Gastrocnemius medialis (tissue), 4 donors: Measurements from ENCODE around the gene GSG1L. TPM values are rescaled to one million over a fixed set of nuclear protein-coding genes. Genes with fewer than 3 reads are reported as not detected.

Experiments used
- ATAC-seq, 2 donors: fragments of 150-250 bp; one replicate each; pipeline ENCODE4 v1.9.1; 2016
- DNase-seq, 2 donors: peaks; one replicate each; pipeline ENCODE4 v3.0.0-alpha.2; 2019
- H3K27ac ChIP-seq, 4 donors: fragments of 200-600 bp; sonication (generic); 1 replicate in 1 of 4; 2 replicates in 3 of 4; pipeline ENCODE4 v1.5.1; 2016 to 2018; ENCODE audit warnings: mild to moderate bottlenecking in 2 of 4, moderate library complexity in 1 of 4
- H3K27me3 ChIP-seq, 3 donors: fragments of 200-600 bp; sonication (generic) in 2 of 3; 1 replicate in 1 of 3; 2 replicates in 2 of 3; pipeline versions ENCODE4 v1.5.1 to v1.6.0; 2016 to 2019; ENCODE audit warnings: mild to moderate bottlenecking in 1 of 3, moderate library complexity in 1 of 3
- H3K36me3 ChIP-seq, 2 donors: fragments of 200-600 bp; sonication (generic) in 1 of 2; one replicate each; pipeline ENCODE4 v1.5.1; 2017 to 2018
- H3K4me1 ChIP-seq, 2 donors: fragments of 200-600 bp; sonication (generic) in 1 of 2; one replicate each; pipeline ENCODE4 v1.5.1; 2016 to 2017; ENCODE audit warnings: mild to moderate bottlenecking in 2 of 2
- H3K4me3 ChIP-seq, 4 donors: fragments of 200-600 bp; sonication (generic) in 3 of 4; 1 replicate in 1 of 4; 2 replicates in 3 of 4; pipeline ENCODE4 v1.5.1; 2016 to 2019; ENCODE audit warnings: mild to moderate bottlenecking in 2 of 4
- H3K9me3 ChIP-seq, 3 donors: fragments of 200-600 bp; sonication (generic) in 2 of 3; 1 replicate in 1 of 3; 2 replicates in 2 of 3; pipeline ENCODE4 v1.5.1; 2016 to 2019
- POLR2A ChIP-seq, 2 donors: fragments of 450-650 bp; IDR thresholded peaks; one replicate each; pipeline ENCODE4 v1.6.1; 2017; ENCODE audit warnings: antibody characterized with exemption in 2 of 2, mild to moderate bottlenecking in 2 of 2, moderate library complexity in 2 of 2
- in situ Hi-C, 4 donors: fragments of 200-750 bp; cut with MboI; loops; one replicate each; pipeline versions ENCODE4 v1.15.0 to v1.8.0; 2017; ENCODE audit warnings: low sequenced_read_pairs in 4 of 4
- intact Hi-C: fragments of 100-400 bp; cut with DNase I; formaldehyde crosslinking; loops from one replicate; pipeline ENCODE4 v1.15.1; 2023; ENCODE audit warnings: low total_unique reads
- total RNA-seq, 4 donors: library from RNA; depleted of rRNA; stranded (reverse); fragments of >200 nt; gene quantifications; one replicate each; pipeline versions ENCODE4 v1.1.0 to v1.2.3, GENCODE V29; 2016
- TF ChIP-seq, protein P1 (sequence below), 5 experiments: fragments of 450-650 bp in 3 of 5; fragments of 200-600 bp in 2 of 5; sonication (generic) in 2 of 5; IDR thresholded peaks in 4 of 5; conservative IDR thresholded peaks in 1 of 5; 1 replicate in 4 of 5; 2 replicates in 1 of 5; pipeline ENCODE4 v1.5.1; 2016 to 2019; ENCODE audit warnings: antibody characterized with exemption in 5 of 5, mild to moderate bottlenecking in 3 of 5, moderate library complexity in 3 of 5

Gene GSG1L
- total RNA-seq, 4 donors from 2014 or later = not detected

DNA sequence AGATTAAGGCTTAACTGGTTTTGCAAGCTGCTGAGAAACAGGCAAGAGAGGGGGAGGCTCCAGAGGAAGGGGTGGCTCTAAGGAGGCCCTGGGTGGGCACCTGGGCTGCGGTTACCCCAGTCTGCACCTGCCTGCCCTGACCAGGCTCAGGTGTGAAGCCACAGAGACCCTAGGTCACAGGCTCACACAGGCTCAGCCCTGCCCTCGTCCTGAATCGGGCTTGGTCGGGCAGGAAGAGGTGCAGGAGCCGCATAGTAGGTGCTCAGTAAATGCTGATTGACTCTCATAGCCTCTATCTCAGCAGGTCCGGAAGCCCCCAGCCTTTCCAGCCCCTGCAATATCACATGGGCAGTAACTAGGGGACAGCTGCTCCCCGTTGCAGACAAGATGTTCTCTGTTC is 203.4 kb downstream of the GSG1L start:
- no peak for DNase-seq
- no peak for TF ChIP-seq POLR2A (IDR thresholded peaks at IDR 0.05)
- TF ChIP-seq, protein P1, sequence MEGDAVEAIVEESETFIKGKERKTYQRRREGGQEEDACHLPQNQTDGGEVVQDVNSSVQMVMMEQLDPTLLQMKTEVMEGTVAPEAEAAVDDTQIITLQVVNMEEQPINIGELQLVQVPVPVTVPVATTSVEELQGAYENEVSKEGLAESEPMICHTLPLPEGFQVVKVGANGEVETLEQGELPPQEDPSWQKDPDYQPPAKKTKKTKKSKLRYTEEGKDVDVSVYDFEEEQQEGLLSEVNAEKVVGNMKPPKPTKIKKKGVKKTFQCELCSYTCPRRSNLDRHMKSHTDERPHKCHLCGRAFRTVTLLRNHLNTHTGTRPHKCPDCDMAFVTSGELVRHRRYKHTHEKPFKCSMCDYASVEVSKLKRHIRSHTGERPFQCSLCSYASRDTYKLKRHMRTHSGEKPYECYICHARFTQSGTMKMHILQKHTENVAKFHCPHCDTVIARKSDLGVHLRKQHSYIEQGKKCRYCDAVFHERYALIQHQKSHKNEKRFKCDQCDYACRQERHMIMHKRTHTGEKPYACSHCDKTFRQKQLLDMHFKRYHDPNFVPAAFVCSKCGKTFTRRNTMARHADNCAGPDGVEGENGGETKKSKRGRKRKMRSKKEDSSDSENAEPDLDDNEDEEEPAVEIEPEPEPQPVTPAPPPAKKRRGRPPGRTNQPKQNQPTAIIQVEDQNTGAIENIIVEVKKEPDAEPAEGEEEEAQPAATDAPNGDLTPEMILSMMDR (IDR thresholded peaks at IDR 0.05 in 4 of 5, conservative IDR thresholded peaks at IDR 0.05 in 1 of 5) = no peak
- ATAC-seq = no peak
- Histone ChIP-seq H3K4me3 (no peak overlapping the region), H3K9me3 (peaks cover 0 to 15% (median 0%) of the 10 kb centered on the region in 3 donors), H3K36me3 (no peaks in the 10 kb centered on the region), H3K4me1 (no peaks in the 10 kb centered on the region), H3K27me3 (no peaks in the 10 kb centered on the region), H3K27ac (no peak overlapping the region)
- intact Hi-C loops = no loop called here
- in situ Hi-C loops = no loop called here

DNA sequence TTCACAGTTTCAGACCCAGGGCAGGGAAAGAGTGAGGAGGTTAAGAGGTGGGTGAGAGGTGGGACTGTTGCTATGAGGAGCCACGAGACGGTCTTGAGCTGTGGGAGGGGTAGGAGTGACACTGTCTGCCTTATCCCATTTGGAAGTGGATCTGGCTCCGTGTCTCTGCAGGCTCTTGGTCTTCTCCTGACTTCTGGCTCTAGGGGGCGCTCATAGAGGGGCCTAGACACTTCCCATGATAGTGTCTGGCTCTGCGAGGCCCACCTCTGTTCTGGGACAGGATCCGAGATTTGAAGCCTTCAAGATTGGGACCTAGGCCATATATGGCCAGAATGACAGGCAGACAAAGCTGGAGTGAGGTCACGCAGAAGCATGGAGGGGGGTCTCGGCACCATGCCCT is 204.5 kb downstream of the GSG1L start:
- in situ Hi-C loops (no loop called here), intact Hi-C loops (no loop called here)
- no peak for ATAC-seq
- H3K4me3 ChIP-seq = no peak overlapping the region
- H3K27me3 ChIP-seq = no peaks in the 10 kb centered on the region
- no peak for DNase-seq
- H3K9me3 ChIP-seq = peaks cover 0 to 13% (median 0%) of the 10 kb centered on the region in 3 donors
- TF ChIP-seq, protein P1 (IDR thresholded peaks at IDR 0.05 in 4 of 5, conservative IDR thresholded peaks at IDR 0.05 in 1 of 5) = no peak
- no peak for TF ChIP-seq POLR2A (IDR thresholded peaks at IDR 0.05)
- H3K27ac ChIP-seq = no peak overlapping the region
- H3K36me3 ChIP-seq = no peaks in the 10 kb centered on the region
- no peaks in the 10 kb centered on the region for H3K4me1 ChIP-seq

DNA sequence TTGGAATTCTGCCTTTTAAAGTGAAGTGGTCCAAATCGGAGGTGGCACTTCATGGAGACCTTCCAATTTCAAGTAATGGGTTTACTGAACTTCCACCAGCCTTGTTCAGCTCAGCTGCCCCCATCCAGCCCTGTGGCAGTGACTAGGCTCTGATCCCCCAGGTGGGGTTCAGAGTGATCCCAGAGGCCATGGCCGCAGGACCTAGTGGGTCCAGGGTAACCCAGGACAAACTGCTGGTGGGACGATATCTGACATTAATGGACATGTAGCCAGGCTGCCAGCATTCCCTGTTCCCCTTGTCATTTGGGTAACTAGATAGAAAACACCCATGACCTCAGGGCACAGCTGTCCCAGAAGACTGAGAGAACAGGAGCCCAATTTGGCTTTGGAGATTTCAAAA is 209.9 kb downstream of the GSG1L start:
- H3K27ac ChIP-seq = no peak overlapping the region
- no peaks in the 10 kb centered on the region for H3K9me3 ChIP-seq
- ATAC-seq (no peak), DNase-seq (no peak)
- no peaks in the 10 kb centered on the region for H3K36me3 ChIP-seq
- no peak for TF ChIP-seq POLR2A (IDR thresholded peaks at IDR 0.05)
- TF ChIP-seq, protein P1 (IDR thresholded peaks at IDR 0.05 in 4 of 5, conservative IDR thresholded peaks at IDR 0.05 in 1 of 5) = no peak
- no peaks in the 10 kb centered on the region for H3K27me3 ChIP-seq
- no peak overlapping the region for H3K4me3 ChIP-seq
- in situ Hi-C loops (no loop called here), intact Hi-C loops (no loop called here)
- H3K4me1 ChIP-seq = no peaks in the 10 kb centered on the region

DNA sequence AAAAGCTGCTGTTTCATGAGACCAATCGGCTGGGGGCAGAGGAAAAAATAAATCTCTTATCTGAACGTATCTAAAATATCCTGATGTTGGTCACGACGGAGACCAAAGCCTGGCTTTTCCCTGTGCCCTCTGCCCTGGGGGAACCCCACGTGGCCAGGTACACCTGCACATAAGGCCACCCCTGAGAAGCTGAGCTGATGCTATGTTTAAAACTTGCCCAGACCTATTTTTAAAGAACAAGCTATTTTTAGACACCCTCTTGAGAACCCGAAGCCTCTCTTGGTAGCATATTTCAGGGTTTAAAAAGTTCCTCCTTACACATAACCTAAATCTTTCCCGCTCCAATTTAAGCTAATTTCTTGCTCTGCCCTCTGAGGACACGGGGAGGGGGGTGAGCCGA is 210.4 kb downstream of the GSG1L start:
- TF ChIP-seq, protein P1 (IDR thresholded peaks at IDR 0.05 in 4 of 5, conservative IDR thresholded peaks at IDR 0.05 in 1 of 5) = no peak
- no peak for TF ChIP-seq POLR2A (IDR thresholded peaks at IDR 0.05)
- DNase-seq (no peak), ATAC-seq (no peak)
- Histone ChIP-seq H3K27me3 (no peaks in the 10 kb centered on the region), H3K4me3 (no peak overlapping the region), H3K4me1 (no peaks in the 10 kb centered on the region), H3K27ac (no peak overlapping the region), H3K36me3 (no peaks in the 10 kb centered on the region), H3K9me3 (no peaks in the 10 kb centered on the region)
- in situ Hi-C loops (no loop called here), intact Hi-C loops (no loop called here)

DNA sequence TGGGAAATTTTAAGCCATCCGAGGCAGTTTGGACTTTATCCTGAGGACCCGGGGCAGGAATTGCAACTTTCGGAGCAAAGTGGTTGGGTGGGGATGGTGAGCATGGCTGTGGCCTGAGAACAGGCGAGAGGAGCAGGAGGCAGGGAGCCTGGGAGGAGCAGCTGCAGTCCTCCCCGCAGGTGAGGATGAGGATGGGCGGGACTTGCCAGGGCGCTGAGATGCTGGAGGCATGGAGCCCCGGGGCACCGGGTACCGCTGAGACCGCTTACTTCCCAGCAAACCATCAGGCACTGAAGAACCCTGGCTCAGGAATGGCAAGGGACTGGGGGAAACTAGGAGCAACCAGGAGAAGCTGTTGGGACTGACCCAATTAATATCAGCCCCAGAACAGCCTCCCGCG is 210.8 kb downstream of the GSG1L start:
- no peak for DNase-seq

More for the DNA sequence above, 210.8 kb downstream of the GSG1L start:
- no peak overlapping the region for H3K4me3 ChIP-seq
- intact Hi-C loops = no loop called here
- H3K4me1 ChIP-seq = no peaks in the 10 kb centered on the region
- no peak overlapping the region for H3K27ac ChIP-seq
- in situ Hi-C loops = no loop called here
- no peaks in the 10 kb centered on the region for H3K9me3 ChIP-seq
- H3K27me3 ChIP-seq = no peaks in the 10 kb centered on the region
- ATAC-seq = no peak
- no peaks in the 10 kb centered on the region for H3K36me3 ChIP-seq
- TF ChIP-seq POLR2A (IDR thresholded peaks at IDR 0.05) = no peak
- TF ChIP-seq, protein P1 (IDR thresholded peaks at IDR 0.05 in 4 of 5, conservative IDR thresholded peaks at IDR 0.05 in 1 of 5) = no peak
